Medulla oblongata (tissue), 1 donor: ENCODE results near the gene COL17A1.

Source experiments
- DNase-seq: peaks from one replicate; pipeline ENCODE4 v3.0.0-alpha.2; 2015; ENCODE audit errors: extremely low spot score

The COL17A1 gene

GRCh38 chr10:103990531-103990930 is 95.1 kb downstream of the COL17A1 start:
- DNase-seq = no peak

- no peak for DNase-seq
Measured at GRCh38 chr10:103990121-103990520, 95.6 kb downstream of the COL17A1 start.

- DNase-seq = no peak
Measured at GRCh38 chr10:103986360-103986759, 99.3 kb downstream of the COL17A1 start.

GRCh38 chr10:103985726-103986125 is 100.0 kb downstream of the COL17A1 start:
- no peak for DNase-seq

- no peak for DNase-seq
Measured at GRCh38 chr10:103983367-103983911, 102.2 kb downstream of the COL17A1 start.

- DNase-seq = peak; percentile 29
Measured at GRCh38 chr10:103982639-103983038, 103.0 kb downstream of the COL17A1 start.
